ENCODE measurements around the gene PEAK3.

Gene PEAK3

DNA sequence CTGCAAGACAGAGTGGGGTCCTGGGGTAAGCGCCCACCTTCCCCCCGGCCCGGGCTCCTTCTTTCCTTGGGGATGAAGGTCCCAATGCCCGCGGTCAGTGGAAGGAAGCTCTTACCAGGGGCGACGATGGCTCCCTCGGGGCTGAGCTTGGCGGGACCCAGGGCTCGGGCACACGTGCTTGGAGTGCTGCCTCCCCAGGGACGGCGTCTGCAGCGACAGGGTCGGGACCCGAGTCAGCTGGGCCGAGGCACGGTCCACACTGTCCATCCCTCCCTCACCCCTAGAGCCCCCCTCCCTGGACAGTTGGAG is 29.2 kb downstream of the PEAK3 start:
- in situ Hi-C loops (cut with HindIII; ENCODE audit: low sequenced_read_pairs): no loop called here

DNA sequence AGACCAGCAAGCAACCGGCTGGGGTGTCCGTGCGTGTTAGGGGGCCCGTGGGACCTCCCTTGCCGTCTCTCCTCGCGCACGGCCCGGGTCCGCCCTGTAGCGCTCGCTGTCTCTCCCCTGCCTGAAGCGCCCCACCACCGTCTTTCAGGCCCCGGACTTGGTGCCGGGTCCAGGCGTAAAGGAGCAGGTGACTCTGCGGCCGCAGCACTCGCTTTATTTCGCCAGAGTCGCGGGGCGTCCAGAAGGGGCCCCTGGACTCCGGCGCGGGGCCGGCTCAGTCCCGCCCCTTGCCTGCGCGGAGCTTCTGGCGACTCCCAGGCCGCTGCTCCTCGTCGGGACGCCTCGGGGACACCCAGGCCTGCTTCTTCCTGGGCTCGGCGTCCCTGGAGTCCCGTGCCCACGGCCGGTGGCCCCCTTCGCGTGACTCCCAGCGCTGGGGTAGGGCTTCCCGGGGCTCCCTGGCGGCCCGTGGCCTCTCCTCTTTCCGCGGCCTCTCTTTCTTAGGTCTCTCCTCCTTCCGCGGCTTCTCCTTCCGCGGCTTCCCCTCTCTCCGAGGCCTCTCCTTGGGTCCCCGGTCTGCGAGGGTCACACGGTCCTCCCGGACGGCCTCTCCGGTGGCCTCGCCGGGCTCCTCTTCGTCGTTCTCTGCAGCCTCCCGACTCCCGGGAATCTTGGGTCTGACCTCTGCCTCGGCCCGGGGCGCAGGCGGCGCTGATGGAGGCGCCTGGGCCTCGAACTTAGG is 29.7 kb downstream of the PEAK3 start:
- in situ Hi-C loops (cut with HindIII; ENCODE audit: low sequenced_read_pairs): no loop called here

DNA sequence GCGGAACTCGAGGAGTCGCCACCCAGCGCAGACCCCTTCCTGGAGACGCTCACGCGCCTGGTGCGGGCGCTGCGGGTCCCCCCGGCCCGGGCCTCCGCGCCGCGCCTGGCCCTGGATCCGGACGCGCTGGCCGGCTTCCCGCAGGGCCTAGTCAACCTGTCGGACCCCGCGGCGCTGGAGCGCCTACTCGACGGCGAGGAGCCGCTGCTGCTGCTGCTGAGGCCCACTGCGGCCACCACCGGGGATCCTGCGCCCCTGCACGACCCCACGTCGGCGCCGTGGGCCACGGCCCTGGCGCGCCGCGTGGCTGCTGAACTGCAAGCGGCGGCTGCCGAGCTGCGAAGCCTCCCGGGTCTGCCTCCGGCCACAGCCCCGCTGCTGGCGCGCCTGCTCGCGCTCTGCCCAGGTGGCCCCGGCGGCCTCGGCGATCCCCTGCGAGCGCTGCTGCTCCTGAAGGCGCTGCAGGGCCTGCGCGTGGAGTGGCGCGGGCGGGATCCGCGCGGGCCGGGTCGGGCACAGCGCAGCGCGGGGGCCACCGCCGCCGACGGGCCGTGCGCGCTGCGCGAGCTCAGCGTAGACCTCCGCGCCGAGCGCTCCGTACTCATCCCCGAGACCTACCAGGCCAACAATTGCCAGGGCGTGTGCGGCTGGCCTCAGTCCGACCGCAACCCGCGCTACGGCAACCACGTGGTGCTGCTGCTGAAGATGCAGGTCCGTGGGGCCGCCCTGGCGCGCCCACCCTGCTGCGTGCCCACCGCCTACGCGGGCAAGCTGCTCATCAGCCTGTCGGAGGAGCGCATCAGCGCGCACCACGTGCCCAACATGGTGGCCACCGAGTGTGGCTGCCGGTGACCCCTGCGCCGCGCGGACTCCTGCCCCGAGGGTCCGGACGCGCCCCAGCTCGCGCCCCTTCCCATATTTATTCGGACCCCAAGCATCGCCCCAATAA is 30.6 kb downstream of the PEAK3 start:
- in situ Hi-C loops (cut with HindIII; ENCODE audit: low sequenced_read_pairs): no loop called here

DNA sequence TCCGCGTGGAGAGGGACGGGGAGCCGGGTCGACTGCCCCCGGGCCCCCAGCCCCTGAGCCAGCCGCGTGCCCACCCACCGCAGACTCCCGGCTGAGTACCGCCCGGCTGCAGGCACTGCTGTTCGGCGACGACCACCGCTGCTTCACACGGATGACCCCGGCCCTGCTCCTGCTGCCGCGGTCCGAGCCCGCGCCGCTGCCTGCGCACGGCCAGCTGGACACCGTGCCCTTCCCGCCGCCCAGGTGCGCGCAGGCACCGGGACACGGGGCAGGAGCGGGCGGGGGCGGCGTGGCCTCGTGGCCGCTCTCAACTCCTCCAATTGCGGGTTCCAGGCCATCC is 31.2 kb downstream of the PEAK3 start:
- in situ Hi-C loops (cut with HindIII; ENCODE audit: low sequenced_read_pairs): no loop called here

DNA sequence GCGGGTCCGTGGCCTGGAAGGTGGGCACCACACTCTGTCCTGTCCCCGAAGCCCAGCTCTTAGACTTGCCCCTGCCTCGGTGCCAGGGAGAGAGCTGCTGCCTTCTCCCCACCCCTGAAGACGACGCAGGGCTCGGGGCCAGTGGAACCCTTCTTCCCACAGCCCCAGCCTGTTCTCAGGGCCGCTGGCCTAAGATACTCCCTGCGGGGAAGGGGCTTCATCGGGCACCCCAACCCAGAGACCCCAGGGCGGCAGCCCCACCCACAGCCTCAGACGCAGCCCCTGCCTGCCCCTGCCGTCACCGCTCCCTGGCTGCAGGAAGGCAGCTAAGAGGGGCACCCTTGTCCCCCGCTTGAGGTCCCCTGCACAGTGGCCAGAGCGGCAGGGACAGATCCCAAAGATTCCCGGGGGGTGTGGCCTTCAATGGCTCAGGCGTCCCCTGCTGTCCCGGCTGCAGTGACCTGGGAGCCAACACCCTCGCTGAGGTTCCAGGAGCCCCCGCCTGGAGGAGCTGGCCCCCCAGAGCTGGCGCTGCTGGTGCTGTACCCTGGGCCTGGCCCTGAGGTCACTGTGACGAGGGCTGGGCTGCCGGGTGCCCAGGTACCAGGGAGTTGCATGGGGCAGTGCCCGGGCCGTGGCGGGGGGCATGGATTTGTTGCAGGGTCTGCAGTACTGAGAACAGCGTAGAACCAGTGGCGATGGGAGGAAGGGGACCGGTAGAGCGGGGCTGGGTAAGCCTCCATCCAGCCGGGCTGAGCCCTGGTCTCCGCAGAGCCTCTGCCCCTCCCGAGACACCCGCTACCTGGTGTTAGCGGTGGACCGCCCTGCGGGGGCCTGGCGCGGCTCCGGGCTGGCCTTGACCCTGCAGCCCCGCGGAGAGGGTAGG is 31.9 kb downstream of the PEAK3 start:
- in situ Hi-C loops (cut with HindIII; ENCODE audit: low sequenced_read_pairs): loop anchor here (5.0 kb wide), 1 partner anchor 77 kb away; the partner anchor contains the start of genes LSM7 and SPPL2B

DNA sequence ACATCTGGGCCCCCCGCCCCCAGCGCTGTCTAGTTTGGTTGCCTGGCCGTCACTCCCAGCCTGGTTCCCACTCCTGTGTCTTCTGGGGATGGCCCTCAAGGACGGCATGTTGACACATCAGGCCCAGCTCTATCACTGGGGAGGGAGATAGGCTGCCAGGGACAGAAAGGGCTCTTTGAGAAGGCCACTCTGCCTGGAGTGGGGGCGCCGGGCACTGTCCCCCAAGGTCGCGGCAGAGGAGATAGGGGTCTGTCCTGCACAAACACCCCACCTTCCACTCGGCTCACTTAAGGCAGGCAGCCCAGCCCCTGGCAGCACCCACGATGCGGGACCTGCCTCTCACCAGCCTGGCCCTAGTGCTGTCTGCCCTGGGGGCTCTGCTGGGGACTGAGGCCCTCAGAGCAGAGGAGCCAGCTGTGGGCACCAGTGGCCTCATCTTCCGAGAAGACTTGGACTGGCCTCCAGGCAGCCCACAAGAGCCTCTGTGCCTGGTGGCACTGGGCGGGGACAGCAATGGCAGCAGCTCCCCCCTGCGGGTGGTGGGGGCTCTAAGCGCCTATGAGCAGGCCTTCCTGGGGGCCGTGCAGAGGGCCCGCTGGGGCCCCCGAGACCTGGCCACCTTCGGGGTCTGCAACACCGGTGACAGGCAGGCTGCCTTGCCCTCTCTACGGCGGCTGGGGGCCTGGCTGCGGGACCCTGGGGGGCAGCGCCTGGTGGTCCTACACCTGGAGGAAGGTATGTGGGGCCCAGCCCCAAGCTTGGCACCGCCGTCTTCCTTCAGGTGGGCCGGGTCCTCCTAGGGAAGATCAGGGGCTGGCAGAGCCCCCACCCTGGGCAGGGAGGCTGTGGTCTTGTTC is 32.7 kb downstream of the PEAK3 start, which contains the start of gene AMH:
TSS of gene AMH (plus strand) at position 314 of the 857 bp plus-strand sequence. CDS start at position 324, 10 bp downstream.
- in situ Hi-C loops (cut with HindIII; ENCODE audit: low sequenced_read_pairs): loop anchor here (5.0 kb wide), 1 partner anchor 78 kb away; the partner anchor contains the start of genes LSM7 and SPPL2B

DNA sequence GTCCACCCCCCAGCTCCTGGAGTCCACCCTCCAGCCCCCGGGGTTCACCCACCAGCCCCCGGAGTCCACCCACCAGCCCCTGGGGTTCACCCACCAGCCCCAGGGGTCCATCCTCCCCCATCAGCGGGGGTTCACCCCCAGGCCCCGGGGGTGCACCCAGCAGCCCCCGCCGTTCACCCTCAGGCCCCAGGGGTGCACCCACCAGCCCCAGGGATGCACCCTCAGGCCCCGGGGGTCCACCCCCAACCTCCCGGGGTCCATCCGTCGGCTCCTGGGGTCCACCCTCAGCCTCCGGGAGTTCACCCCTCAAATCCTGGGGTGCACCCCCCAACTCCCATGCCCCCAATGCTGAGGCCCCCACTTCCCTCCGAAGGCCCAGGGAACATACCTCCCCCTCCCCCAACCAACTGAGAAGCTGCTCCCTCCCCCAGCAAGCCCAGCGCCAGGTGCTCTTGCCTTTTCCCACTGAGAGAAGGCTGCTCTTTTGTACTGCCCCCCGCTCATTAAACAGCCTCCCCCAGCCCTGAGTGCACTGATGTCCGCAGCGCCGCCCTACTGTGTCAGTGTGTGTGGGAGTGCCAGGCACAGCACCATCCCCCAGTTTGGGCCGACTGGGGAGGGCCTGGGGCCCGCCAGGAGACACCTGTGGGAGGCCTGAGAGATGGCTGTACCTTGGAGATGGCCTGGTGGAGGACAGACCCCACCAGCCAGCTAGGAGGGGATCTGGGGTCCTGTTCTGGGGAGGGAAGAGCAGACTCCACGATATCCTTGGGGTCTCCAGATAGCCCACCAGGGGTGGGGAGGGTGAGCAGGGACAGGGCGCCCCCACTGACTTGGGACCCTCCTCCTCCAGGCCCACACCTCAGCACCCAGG is 33.6 kb downstream of the PEAK3 start:
- in situ Hi-C loops (cut with HindIII; ENCODE audit: low sequenced_read_pairs): loop anchor here (5.0 kb wide), 1 partner anchor 79 kb away; the partner anchor contains the start of genes LSM7 and SPPL2B

DNA sequence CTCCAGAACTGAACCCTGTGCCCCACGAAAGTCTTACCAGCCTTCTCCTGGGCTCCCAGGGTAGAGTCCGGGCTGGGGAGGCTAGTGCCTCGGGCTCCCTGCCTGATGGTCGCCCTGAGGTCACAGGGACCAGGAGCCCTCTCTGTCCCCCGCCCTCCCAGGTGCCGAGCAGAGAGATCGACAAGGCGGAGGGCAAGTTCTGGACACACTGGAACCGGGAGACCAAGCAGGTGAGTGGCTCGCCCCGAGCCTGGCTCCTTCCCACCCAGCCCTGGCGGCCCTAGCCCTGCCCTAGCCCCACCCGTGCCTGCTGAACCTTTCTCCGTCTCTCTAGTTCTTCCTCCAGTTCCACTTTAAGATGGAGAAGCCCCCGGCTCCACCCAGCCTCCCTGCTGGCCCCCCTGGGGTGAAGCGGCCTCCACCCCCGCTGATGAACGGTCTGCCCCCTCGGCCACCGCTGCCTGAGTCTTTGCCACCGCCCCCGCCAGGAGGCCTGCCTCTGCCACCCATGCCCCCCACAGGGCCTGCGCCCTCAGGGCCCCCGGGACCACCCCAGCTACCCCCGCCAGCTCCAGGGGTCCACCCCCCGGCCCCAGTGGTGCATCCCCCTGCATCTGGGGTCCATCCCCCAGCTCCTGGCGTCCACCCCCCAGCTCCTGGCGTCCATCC is 34.4 kb downstream of the PEAK3 start:
- in situ Hi-C loops (cut with HindIII; ENCODE audit: low sequenced_read_pairs): loop anchor here (5.0 kb wide), 1 partner anchor 80 kb away; the partner anchor contains the start of genes LSM7 and SPPL2B

DNA sequence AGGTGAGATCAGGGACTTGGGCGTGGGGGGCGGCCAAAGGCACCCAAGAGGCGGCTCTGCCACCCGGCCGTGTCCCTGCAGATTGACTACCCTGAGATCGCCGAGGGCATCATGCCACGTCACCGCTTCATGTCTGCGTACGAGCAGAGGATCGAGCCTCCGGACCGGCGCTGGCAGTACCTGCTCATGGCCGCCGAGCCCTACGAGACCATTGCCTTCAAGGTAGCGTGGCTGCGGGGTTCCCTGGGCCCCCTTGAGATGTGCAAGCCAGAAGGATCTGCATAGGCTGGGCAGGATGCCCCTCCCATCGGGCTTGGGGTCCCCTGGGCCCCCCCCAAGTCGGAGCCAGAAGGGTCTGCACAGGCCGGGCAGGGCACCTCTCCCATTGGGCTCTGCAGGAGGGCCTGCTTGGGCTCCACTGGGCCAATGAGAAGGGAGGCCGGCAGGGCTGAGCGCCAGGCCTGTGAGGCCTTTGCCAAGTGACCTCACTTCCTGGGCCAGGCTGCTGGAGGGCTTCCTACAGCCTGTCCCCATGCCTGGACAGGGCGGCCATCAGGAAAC is 35.1 kb downstream of the PEAK3 start:
- in situ Hi-C loops (cut with HindIII; ENCODE audit: low sequenced_read_pairs): loop anchor here (5.0 kb wide), 1 partner anchor 80 kb away; the partner anchor contains the start of genes LSM7 and SPPL2B

DNA sequence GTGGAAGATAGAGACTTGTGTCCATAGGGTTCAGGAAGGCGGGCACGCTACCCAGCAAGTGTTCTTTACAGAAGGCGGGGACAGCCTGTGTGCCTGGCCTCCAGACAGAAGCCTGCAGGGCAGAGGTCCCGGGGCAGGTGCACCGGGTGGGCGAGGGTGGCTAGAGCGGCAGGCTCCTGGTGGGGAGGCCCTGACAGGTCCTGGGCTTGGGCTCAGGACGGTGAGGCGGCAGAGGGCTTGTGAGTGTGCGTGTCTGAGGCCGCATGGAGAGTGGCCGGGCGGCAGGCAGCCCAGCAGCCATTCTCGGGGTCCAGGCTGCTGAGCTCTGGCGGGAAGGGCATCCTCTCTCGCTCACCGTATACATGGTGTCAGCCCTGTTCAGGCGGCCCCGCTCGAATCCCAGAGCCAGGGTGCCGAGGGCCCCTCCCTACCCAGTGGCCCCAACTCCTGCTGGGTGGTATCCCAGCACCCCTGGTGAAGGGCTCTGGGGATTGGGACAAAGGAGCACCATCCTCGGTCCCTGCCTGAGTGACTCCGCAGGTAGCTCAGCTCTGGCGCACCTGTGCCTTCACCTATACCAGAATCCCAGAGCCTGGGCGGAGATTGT is 35.9 kb downstream of the PEAK3 start:
- in situ Hi-C loops (cut with HindIII; ENCODE audit: low sequenced_read_pairs): loop anchor here (5.0 kb wide), 1 partner anchor 81 kb away; the partner anchor contains the start of genes LSM7 and SPPL2B

DNA sequence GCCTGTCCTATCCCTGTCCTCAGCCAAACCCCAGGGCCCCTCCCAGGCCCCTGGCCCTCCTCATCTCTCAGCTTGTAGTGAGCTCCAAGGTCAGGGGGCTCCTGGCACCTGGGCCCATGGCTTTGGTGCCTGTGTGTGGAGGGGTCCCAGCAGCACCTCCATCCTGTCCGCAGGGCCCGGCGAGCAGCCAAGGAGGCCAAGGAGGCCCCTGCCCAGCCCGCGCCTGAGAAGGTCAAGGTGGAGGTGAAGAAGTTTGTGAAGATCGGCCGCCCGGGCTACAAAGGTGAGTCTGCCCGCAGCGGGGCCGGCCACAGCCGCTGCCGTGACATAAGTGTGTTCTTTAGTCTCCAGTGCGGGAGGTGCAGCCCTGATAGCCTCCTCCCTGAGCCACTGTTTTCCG is 36.7 kb downstream of the PEAK3 start:
- in situ Hi-C loops (cut with HindIII; ENCODE audit: low sequenced_read_pairs): loop anchor here (5.0 kb wide), 1 partner anchor 82 kb away; the partner anchor contains the start of genes LSM7 and SPPL2B

DNA sequence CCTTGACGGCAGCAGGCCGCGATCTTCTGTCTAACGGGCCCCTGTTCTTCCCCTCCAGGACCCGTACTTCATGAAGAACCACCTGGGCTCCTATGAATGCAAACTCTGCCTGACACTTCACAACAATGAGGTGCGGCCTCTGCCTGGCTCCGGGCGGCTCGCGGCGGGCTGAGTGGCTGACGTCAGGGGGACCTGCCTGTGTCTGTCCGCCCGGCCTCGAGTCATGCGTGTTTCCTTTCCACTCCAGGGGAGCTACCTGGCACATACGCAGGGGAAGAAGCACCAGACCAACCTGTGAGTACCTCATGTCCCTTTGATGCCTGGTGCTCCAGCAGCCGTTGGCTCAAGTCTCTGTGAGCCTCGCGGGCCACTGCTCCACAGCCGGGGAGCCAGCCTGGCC is 37.5 kb downstream of the PEAK3 start:
- in situ Hi-C loops (cut with HindIII; ENCODE audit: low sequenced_read_pairs): no loop called here

DNA sequence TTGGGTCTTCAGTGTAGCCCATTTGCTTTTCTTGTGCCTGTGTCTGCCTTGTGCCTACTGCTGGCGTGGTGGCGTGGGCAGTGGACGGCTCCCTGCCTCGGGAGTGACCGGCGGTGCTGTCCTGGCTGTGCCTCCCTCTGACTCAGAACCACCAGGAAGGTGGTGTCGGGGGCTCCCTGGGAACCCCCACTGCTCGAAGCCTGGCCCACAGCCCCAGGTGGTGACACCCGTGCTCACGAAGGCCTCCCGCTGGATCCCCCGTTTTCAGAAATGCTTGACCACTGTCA is 37.9 kb downstream of the PEAK3 start:
- in situ Hi-C loops (cut with HindIII; ENCODE audit: low sequenced_read_pairs): no loop called here

DNA sequence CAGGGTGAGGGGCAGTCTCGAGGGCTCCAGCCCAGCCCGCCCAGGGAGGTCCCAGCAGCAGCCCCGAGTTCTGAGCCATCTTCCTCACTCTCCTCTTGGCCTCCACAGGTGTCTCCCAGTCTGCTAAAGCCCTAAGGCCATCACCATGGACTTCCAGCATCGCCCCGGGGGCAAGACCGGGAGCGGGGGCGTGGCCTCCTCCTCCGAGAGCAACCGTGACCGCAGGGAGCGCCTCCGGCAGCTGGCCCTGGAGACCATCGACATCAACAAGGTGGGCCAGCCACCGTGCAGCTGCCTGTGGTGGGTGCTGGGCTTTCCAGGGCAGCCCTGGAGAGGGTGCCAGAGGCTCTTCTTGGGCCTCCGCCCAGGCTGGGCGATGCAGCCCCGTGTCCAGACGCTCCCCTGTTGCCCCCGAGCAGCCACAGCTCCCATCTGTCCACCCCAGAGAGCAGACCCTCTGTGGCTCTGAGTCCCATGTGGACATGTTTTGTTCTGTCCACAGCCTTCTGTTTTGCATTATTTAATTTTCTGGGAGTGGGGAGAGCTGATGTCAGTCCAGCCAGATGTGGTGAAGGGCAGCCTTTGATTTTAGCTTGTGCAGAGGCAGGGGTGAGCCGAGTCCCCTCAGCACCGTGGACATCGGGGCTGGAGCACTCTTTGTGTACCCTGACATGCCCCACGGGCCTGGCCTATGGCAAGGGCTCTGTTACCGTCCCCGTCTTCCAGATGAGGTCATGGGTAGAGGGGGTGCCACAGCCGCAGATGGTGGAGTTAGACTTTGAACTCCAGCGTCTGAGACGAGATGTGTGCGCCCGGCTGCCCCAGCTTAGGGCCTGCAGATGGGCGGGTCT is 38.5 kb downstream of the PEAK3 start:
- in situ Hi-C loops (cut with HindIII; ENCODE audit: low sequenced_read_pairs): no loop called here

DNA sequence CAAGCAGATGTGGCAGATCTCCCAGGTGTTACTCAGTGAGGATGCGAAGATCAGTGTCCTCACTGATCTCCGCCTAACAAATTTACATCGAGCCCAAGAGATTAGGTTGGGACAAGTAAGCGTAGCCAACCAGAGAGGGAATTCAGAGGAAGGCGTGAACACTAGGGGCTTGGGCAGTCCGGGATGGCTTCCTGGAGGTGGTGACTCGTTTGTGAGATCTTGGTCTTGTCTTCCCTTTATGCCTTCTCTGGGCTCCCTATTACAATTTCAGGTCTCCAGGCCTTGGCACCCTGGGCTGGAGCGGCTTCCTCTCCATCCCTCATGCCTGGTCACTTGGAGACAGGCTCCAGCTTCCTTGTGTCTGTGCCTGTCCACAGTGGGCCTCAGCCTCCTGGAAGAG is 39.2 kb downstream of the PEAK3 start:
- in situ Hi-C loops (cut with HindIII; ENCODE audit: low sequenced_read_pairs): no loop called here

DNA sequence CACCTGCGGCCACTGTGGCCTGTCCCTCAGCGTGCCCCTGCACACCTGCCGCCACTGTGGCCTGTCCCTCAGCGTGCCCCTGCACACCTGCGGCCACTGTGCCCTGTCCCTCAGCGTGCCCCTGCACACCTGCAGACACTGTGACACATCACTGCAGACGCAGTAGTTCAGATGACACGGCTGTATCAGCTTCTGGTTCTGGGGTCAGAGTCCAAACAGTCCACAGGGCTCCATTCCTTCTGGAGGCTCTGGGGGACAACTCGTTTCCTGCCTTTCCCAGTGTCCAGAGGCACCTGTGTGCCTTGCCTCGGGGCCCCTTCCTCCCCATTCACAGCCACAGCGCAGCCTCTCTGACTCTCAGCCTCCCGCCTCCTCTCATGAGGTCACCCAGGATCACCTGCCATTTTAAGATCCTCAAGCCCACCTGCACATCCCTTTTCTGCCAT is 39.9 kb downstream of the PEAK3 start:
- in situ Hi-C loops (cut with HindIII; ENCODE audit: low sequenced_read_pairs): no loop called here
